DOHH2 (cell line): ENCODE data around the gene PLEKHN1.

Experiments
- CTCF ChIP-seq: fragments of 200-600 bp; sonication (generic); IDR thresholded peaks from one replicate; pipeline ENCODE4 v1.5.1; 2014; ENCODE audit warnings: antibody characterized with exemption, mild to moderate bottlenecking, low read depth, low read length; ENCODE audit not compliant: poor library complexity, severe bottlenecking
- EZH2phosphoT487 ChIP-seq: fragments of 200-600 bp; sonication (generic); IDR thresholded peaks from 2 replicates; pipeline ENCODE4 v1.6.1; 2017; ENCODE audit warnings: borderline replicate concordance, mild to moderate bottlenecking, antibody characterized with exemption, low read length, moderate library complexity, mixed read lengths

GRCh38 chr1:918353-918752 lies 47.9 kb upstream of the PLEKHN1 start:
- TF ChIP-seq CTCF (no peak), EZH2phosphoT487 (no peak)
